GM12878 (cell line): ENCODE results near the gene MTA3.

Experiments used
- EP300 ChIP-seq, 2 experiments: fragments of 150-350 bp in 1 of 2; IDR thresholded peaks; 2 replicates each; pipeline ENCODE4 v1.6.1; 2011 to 2012; ENCODE audit warnings: low read depth in 2 of 2, low read length in 2 of 2, borderline replicate concordance in 1 of 2, improper control_type of control experiment in 1 of 2, inconsistent platforms in 1 of 2; ENCODE audit not compliant: control insufficient read depth in 1 of 2
- GABPA ChIP-seq: IDR thresholded peaks from 2 replicates; pipeline ENCODE4 v1.6.1; 2014; ENCODE audit warnings: antibody characterized with exemption, low read depth, mild to moderate bottlenecking, inconsistent platforms

GRCh38 chr2:42590176-42590575 is 21.7 kb downstream of the MTA3 start:
- TF ChIP-seq GABPA: no peak
- TF ChIP-seq EP300 (IDR thresholded peaks at IDR 0.05; ENCODE audit: borderline replicate concordance in 1 of 2, control insufficient read depth in 1 of 2, low read depth in 2 of 2, low read length in 2 of 2): no peak
